HG02759 (cell line): ENCODE results near the gene EXOC6.
A peak's percentile ranks its signal among the peaks of the same experiment; 100 is the strongest.
"Not testable (repeated sequence)": the region's sequence is repeated elsewhere in the genome, so short reads cannot be mapped to it uniquely, and the experiment has no call there.

Experiments
- ATAC-seq: cut with Tn5 transposase; IDR thresholded peaks from one replicate; pipeline ENCODE4 v1.9.1; 2021; ENCODE audit warnings: mild to moderate bottlenecking, moderate library complexity; ENCODE audit not compliant: unreplicated experiment

Gene EXOC6

DNA sequence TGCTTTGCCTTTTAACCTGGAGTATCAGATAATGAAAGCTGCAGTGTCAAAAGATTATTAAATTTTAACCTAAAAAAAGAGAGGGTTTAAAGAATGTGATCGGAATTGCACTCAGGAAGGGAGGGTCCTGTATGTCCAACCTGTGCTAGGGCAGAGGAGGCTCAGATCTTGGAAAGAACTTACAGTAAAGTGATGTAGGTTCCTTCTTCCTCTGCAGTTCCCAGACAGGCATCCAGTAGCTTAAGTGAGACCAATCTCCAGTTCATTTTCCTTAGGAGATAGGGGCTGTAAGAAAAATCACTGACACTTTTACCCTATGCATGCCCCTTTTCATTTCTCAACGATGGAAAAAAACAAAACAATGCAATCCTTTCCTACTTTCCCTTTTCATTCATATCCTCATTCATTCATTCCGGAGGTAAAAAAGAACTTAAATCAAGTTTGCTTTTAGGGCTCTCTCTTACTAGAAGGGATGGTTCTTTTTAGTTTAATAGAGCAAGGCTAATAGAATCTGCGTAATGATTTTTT, 28.3 kb downstream of the EXOC6 start:
- ATAC-seq = no peak

DNA sequence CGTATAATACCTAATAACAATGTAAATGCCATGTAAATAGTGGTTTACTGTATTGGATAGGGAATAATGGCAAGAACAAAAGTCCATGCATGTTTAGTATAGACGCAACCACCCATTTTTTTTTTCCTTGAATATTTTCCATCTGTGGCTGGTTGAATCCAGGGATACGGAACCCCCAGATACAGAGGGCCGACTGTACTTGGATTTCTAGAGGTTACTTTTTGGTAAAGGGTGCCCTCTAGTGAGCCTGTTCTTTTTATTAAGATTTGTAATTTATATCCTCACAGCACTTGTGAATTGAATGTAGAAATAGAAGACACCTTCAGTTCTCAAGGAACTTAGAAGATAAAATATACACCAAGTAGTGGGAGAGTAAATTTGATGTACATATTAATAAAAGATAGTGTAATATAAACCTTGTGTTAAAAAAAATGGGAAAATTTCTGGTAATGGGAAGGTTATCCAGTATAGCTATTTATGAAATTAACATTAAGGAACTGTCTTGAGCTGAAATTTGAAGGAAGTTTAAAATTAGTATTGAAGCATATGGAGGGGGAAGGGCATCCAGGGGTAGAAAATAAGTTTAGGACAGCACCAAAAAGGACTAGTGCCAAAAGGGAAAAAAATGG, 32.0 kb downstream of the EXOC6 start:
- no peak for ATAC-seq

DNA sequence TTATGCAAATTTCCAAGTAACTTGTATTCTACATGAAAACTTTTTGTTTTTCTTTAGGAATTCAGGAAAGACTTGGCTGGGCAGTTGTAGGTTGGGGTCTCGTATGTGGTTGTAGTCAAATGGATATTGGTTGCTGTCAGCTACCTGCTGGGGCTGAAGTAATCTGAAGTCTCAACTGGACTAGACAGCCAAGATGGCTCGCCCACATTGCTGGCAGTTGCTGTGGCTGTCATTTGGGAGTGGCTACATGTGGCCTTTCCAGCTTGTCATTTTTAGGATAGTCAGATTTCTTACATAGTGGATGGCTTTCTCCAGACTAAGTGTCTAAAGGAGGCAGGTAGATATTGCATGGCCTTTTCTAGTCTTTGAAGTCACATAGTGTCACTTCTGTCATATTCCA, 32.6 kb downstream of the EXOC6 start:
- ATAC-seq = no peak

GRCh38 chr10:92886334-92886961, 38.1 kb downstream of the EXOC6 start:
- no peak for ATAC-seq

- no peak for ATAC-seq
Observed at GRCh38 chr10:92890471-92890870, 42.2 kb downstream of the EXOC6 start.

- ATAC-seq = no peak
Observed at GRCh38 chr10:92891885-92892690, 43.8 kb downstream of the EXOC6 start.

GRCh38 chr10:92892691-92893054, 44.4 kb downstream of the EXOC6 start:
- ATAC-seq = no peak

DNA sequence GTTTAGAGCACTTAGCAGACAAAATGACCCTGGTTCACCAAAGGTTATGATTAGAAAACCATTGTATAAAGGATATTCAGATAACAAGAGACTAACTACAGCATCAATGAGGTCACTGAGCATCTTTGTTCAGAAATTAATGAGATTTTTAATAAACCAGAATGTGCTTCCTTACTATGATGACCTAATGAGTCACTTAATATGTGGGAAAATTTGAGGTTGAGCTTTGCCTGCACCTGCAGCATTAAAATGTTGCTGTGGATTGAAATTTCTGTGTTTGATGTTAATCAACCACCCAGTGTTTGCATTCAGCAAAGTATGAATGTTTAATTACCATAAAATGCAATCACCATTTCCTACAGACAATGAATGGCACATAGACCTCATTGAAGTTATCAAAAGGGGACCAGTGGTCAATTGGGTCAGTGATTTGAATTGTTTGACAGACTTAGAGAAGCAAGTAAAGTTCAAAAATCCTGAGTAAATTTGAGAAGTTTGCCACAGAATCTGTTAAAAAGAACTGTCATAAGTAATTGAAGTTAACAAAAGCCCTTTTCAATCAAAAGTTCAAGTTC, 45.8 kb downstream of the EXOC6 start:
- no peak for ATAC-seq

GRCh38 chr10:92897916-92898315, 49.6 kb downstream of the EXOC6 start:
- ATAC-seq = no peak

DNA sequence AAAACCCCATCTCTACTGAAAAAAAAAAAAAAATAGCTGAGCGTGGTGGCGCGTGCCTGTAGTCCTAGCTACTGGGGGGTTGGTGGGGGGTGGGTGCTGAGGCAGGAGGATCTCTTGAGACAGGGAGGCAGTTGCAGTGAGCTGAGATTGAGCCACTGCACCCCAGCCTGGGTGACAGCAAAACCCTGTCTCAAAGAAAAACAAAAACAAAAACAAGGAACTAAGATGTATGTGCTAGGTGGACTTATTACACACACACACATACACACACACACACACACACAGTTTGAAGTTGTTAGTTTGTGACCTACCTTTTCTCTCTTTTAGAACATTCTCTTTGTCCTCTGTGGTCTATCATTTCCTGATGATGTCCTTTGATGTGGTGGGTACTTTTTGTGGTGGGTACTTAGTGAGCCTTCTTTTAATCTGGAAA, 53.5 kb downstream of the EXOC6 start:
- no peak for ATAC-seq

DNA sequence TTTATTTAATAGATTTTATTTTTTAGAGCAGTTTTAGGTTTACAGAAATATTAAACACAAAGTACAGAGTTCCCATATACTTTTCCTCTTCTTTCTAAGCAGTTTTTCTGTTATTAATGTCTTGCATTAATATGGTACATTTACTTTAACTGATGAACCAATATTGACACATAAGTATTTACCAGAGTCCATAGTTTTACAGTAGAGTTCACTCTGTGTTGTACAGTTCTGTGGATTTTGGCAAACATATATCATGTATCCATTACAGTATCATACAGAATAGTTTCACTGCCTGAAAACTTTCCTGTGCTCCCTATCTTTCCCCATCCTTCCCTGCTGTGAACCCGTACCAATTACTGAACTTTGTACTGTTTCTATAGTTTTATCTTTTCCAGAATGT, 55.3 kb downstream of the EXOC6 start:
- no peak for ATAC-seq

- ATAC-seq = no peak
Observed at GRCh38 chr10:92907280-92907679, 59.0 kb downstream of the EXOC6 start.

DNA sequence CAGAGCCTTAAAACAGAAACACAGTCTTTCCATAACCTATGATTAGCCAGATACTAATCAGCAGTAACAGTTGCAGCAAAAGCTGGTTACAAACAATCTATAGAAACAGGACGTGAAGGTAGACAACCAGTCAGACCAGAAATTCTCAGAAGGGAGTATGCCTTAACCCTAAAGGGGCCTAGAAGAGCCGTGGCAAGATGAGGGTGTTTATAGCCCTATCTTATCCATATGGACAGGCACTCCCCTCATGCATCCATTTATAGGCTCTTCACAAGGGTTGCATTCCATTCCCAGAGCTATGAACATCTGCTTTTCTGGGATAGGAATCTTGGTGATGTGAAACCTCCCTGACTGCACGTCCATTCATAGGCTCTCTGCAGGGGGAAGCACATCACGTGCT, 64.3 kb downstream of the EXOC6 start:
- ATAC-seq = not testable (repeated sequence)

- ATAC-seq = no peak
Observed at GRCh38 chr10:92913973-92914372, 65.7 kb downstream of the EXOC6 start.

- peak; percentile 68 for ATAC-seq
Observed at GRCh38 chr10:92914478-92915325, 66.4 kb downstream of the EXOC6 start.

- ATAC-seq = no peak
Observed at GRCh38 chr10:92915892-92916291, 67.6 kb downstream of the EXOC6 start.

DNA sequence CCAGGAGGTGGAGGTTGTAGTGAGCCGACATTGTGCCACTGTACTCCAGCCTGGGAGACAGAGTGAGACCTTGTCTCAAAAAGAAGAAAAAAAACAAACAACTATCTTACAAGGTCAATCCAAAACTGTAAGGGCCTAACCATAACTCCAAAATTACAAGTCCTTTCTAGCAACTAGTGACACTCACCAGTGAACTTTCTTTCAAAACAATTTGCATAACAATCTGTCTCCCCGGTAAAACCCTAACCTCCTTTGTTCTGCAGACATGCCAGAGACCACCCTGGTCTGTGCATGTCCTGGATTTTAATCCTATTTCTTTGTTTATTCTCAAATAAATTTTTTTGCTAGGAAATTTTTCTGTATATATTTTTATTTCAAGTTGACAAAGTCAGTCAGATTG, 68.1 kb downstream of the EXOC6 start:
- no peak for ATAC-seq

- no peak for ATAC-seq
Observed at GRCh38 chr10:92918603-92919002, 70.3 kb downstream of the EXOC6 start.

DNA sequence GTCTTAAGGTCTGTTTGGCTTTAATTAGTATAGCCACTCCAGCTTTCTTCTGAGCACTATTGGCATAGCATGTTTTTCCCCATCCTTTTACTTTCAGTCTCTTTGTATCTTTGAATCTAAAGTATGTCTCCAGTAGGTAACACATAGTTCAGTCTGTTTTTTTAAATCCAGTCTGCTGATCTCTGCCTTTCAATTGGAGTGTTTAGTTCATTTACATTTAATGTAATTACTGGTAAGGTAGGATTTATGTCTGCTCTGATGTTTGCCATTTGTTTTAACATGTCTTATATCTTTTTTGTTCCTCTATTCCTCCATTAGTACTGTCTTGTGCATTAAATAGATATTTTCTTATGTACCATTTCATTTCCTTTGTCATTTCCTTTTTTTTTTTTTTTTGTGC, 72.5 kb downstream of the EXOC6 start:
- ATAC-seq = no peak

- no peak for ATAC-seq
Observed at GRCh38 chr10:92923416-92923815, 75.1 kb downstream of the EXOC6 start.

- no peak for ATAC-seq
Observed at GRCh38 chr10:92929896-92930295, 81.6 kb downstream of the EXOC6 start.
